GM18520 (cell line): Measurements from ENCODE around the gene PRICKLE4.

Source experiments
- ATAC-seq: cut with Tn5 transposase; IDR thresholded peaks from one replicate; pipeline ENCODE4 v1.9.1; 2021; ENCODE audit not compliant: unreplicated experiment

PRICKLE4 gene

DNA sequence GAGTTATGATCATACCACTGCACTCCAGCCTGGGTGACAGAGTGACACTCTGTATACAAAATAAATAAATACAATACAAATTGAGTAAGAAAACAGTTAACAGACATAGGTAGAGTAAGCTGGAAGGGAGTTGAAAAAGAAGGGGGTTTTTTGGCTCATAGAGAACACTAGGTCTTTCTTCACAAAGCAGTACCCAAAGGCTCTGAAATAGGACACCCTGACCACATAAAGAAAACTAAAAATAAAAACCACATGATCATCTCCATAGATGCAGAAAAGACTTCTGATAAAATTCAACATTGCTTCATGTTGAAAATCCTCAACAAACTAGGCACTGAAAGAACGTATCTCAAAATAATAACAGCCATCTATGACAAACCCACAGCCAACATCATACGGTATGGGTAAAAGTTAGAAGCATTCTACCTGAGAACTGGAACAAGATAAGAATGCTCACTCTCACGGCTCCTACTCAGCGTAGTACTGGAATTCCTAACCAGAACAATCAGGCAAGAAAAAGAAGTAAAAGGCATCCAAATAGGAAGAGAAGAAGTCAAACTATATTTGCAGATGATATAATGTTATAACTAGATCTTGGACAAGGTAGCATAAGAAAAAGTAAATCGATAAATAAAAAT is 55.6 kb downstream of the PRICKLE4 start:
- ATAC-seq = no peak

DNA sequence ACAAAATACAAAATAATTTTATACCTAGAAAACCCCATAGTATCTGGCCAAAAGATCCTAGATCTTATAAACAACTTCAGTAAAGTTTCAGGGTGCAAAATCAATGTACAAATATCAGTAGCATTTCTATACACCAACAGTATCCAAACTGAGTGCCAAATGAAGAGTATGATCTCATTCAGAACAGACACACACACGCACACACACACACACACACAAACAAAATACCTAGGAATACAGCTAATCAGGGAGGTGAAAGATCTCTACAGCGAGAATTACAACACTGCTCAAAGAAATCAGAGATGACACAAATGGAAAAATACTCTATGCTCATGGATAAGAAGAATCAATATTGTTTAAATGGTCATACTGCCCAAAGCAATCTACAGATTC is 56.1 kb downstream of the PRICKLE4 start:
- no peak for ATAC-seq
